Activated T-helper 2 cell treated with anti-CD3 and anti-CD28 coated beads, Interferon-gamma antibody, Interleukin-2, Interleukin-4, amounts not matched to agents 10 μg/mL and 5 μg/mL and 100 μg/mL, durations not matched to agents 14 hours and 24 hours and 36 hours (primary cell): ENCODE data around the gene UXS1. TPM values are rescaled to one million over a fixed set of nuclear protein-coding genes. Genes with fewer than 3 reads are reported as not detected.

ENCODE experiments used
- DNase-seq: peaks from one replicate; pipeline ENCODE4 v3.0.0; 2021; ENCODE audit warnings: low spot score
- H3K27ac Mint-ChIP-seq: one replicate; pipeline ENCODE4 v1.8.0; 2021; ENCODE audit warnings: mixed read lengths
- H3K27me3 Mint-ChIP-seq: one replicate; pipeline ENCODE4 v1.8.0; 2021; ENCODE audit warnings: low read depth, mixed read lengths
- H3K36me3 Mint-ChIP-seq: one replicate; pipeline ENCODE4 v1.8.0; 2021; ENCODE audit warnings: low read depth, mixed read lengths
- H3K4me1 Mint-ChIP-seq: one replicate; pipeline ENCODE4 v1.8.0; 2021; ENCODE audit warnings: low read depth, mixed read lengths
- H3K4me3 Mint-ChIP-seq: one replicate; pipeline ENCODE4 v1.8.0; 2021; ENCODE audit warnings: low read depth, mild to moderate bottlenecking, moderate library complexity, mixed read lengths
- H3K9me3 Mint-ChIP-seq: one replicate; pipeline ENCODE4 v1.8.0; 2021; ENCODE audit warnings: mixed read lengths
- intact Hi-C: fragments of 100-400 bp; cut with micrococcal nuclease; formaldehyde crosslinking; loops from one replicate; pipeline ENCODE4 v1.15.1; 2023
- total RNA-seq: library from RNA; stranded (reverse); gene quantifications from 2 replicates; pipeline ENCODE4 v1.2.3, GENCODE V29; 2022

Gene UXS1
- total RNA-seq, 1 donor from 2014 or later: 29.7 TPM

GRCh38 chr2:106165561-106165960 is 28.5 kb downstream of the UXS1 start:
- Mint-ChIP-seq H3K4me1 (peaks cover 47% of the 10 kb centered on the region), H3K4me3 (no peak overlapping the region), H3K27me3 (no peaks in the 10 kb centered on the region), H3K27ac (no peak overlapping the region), H3K36me3 (peaks cover 42% of the 10 kb centered on the region), H3K9me3 (no peaks in the 10 kb centered on the region)
- intact Hi-C loops: no loop called here
- no peak for DNase-seq

GRCh38 chr2:106165029-106165428 is 29.1 kb downstream of the UXS1 start:
- peaks cover 52% of the 10 kb centered on the region for H3K4me1 Mint-ChIP-seq
- H3K27ac Mint-ChIP-seq: no peak overlapping the region
- H3K27me3 Mint-ChIP-seq: no peaks in the 10 kb centered on the region
- no peaks in the 10 kb centered on the region for H3K9me3 Mint-ChIP-seq
- no peak for DNase-seq
- H3K36me3 Mint-ChIP-seq: peaks cover 46% of the 10 kb centered on the region
- intact Hi-C loops: no loop called here
- H3K4me3 Mint-ChIP-seq: no peak overlapping the region

GRCh38 chr2:106163948-106164545 is 30.1 kb downstream of the UXS1 start:
- Mint-ChIP-seq H3K4me1 (peaks cover 57% of the 10 kb centered on the region), H3K4me3 (no peak overlapping the region), H3K27ac (no peak overlapping the region), H3K36me3 (peaks cover 53% of the 10 kb centered on the region), H3K9me3 (no peaks in the 10 kb centered on the region), H3K27me3 (no peaks in the 10 kb centered on the region)
- intact Hi-C loops: loop anchor here (5.0 kb wide), 2 partner anchors 37 to 57 kb away; no protein-coding TSS in a partner anchor
- no peak for DNase-seq

GRCh38 chr2:106161938-106162820 is 31.9 kb downstream of the UXS1 start:
- H3K9me3 Mint-ChIP-seq: no peaks in the 10 kb centered on the region
- peak overlapping the region; percentile 51 for H3K27ac Mint-ChIP-seq
- no peak overlapping the region for H3K4me3 Mint-ChIP-seq
- intact Hi-C loops: loop anchor here (5.0 kb wide), 2 partner anchors 35 to 55 kb away; no protein-coding TSS in a partner anchor
- DNase-seq: no peak
- peaks cover 64% of the 10 kb centered on the region for H3K4me1 Mint-ChIP-seq
- peaks cover 72% of the 10 kb centered on the region for H3K36me3 Mint-ChIP-seq
- no peaks in the 10 kb centered on the region for H3K27me3 Mint-ChIP-seq

- intact Hi-C loops: loop anchor here (5.0 kb wide), 2 partner anchors 34 to 54 kb away; no protein-coding TSS in a partner anchor
- Mint-ChIP-seq H3K36me3 (peaks cover 77% of the 10 kb centered on the region), H3K4me1 (peaks cover 62% of the 10 kb centered on the region), H3K27me3 (no peaks in the 10 kb centered on the region), H3K27ac (peak overlapping the region; percentile 92), H3K4me3 (peak overlapping the region; percentile 81), H3K9me3 (no peaks in the 10 kb centered on the region)
- DNase-seq: no peak
These were observed 32.8 kb downstream of the UXS1 start for GRCh38 chr2:106161341-106161740.

- Mint-ChIP-seq H3K27ac (peak overlapping the region; percentile 92), H3K27me3 (no peaks in the 10 kb centered on the region), H3K9me3 (peaks cover 5% of the 10 kb centered on the region), H3K4me1 (peaks cover 64% of the 10 kb centered on the region), H3K4me3 (peak overlapping the region; percentile 81), H3K36me3 (peaks cover 82% of the 10 kb centered on the region)
- peak; percentile 24 for DNase-seq
- intact Hi-C loops: loop anchor here (1.0 to 5.0 kb wide), 3 partner anchors 33 to 54 kb away; partner anchors contain the start of gene UXS1
These were observed 33.3 kb downstream of the UXS1 start for GRCh38 chr2:106160786-106161261.

GRCh38 chr2:106159866-106160785 is 34.0 kb downstream of the UXS1 start:
- Mint-ChIP-seq H3K27me3 (no peaks in the 10 kb centered on the region), H3K4me3 (peak overlapping the region; percentile 81), H3K36me3 (peaks cover 89% of the 10 kb centered on the region), H3K4me1 (peaks cover 60% of the 10 kb centered on the region), H3K27ac (peak overlapping the region; percentile 92), H3K9me3 (peaks cover 12% of the 10 kb centered on the region)
- intact Hi-C loops: loop anchor here (1.0 to 5.0 kb wide), 3 partner anchors 33 to 53 kb away; partner anchors contain the start of gene UXS1
- peak; percentile 45 for DNase-seq

GRCh38 chr2:106158871-106159270 is 35.2 kb downstream of the UXS1 start:
- Mint-ChIP-seq H3K27ac (peak overlapping the region; percentile 92), H3K4me3 (peak overlapping the region; percentile 81), H3K36me3 (peaks cover 90% of the 10 kb centered on the region), H3K27me3 (no peaks in the 10 kb centered on the region), H3K9me3 (peaks cover 24% of the 10 kb centered on the region), H3K4me1 (peaks cover 49% of the 10 kb centered on the region)
- no peak for DNase-seq
- intact Hi-C loops: no loop called here

GRCh38 chr2:106158131-106158530 is 36.0 kb downstream of the UXS1 start:
- peak overlapping the region; percentile 35 for H3K27ac Mint-ChIP-seq
- H3K9me3 Mint-ChIP-seq: peaks cover 31% of the 10 kb centered on the region
- H3K27me3 Mint-ChIP-seq: no peaks in the 10 kb centered on the region
- DNase-seq: no peak
- intact Hi-C loops: no loop called here
- peaks cover 92% of the 10 kb centered on the region for H3K36me3 Mint-ChIP-seq
- peaks cover 48% of the 10 kb centered on the region for H3K4me1 Mint-ChIP-seq
- peak overlapping the region; percentile 81 for H3K4me3 Mint-ChIP-seq

GRCh38 chr2:106157416-106157815 is 36.7 kb downstream of the UXS1 start:
- intact Hi-C loops: no loop called here
- no peak for DNase-seq
- no peaks in the 10 kb centered on the region for H3K27me3 Mint-ChIP-seq
- peak overlapping the region; percentile 37 for H3K4me3 Mint-ChIP-seq
- H3K9me3 Mint-ChIP-seq: peaks cover 39% of the 10 kb centered on the region
- peaks cover 49% of the 10 kb centered on the region for H3K4me1 Mint-ChIP-seq
- H3K36me3 Mint-ChIP-seq: peaks cover 92% of the 10 kb centered on the region
- no peak overlapping the region for H3K27ac Mint-ChIP-seq

- Mint-ChIP-seq H3K36me3 (peaks cover 93% of the 10 kb centered on the region), H3K9me3 (peaks cover 42% of the 10 kb centered on the region), H3K4me1 (peaks cover 46% of the 10 kb centered on the region), H3K27ac (peak overlapping the region; percentile 3), H3K27me3 (no peaks in the 10 kb centered on the region), H3K4me3 (no peak overlapping the region)
- DNase-seq: no peak
- intact Hi-C loops: no loop called here
These were observed 37.5 kb downstream of the UXS1 start for GRCh38 chr2:106156305-106157296.
